HG02571 (cell line): Measurements from ENCODE around the gene PRRC2B.
"Not testable (repeated sequence)": the region's sequence is repeated elsewhere in the genome, so short reads cannot be mapped to it uniquely, and the experiment has no call there.

Experiments used
- ATAC-seq: cut with Tn5 transposase; IDR thresholded peaks from one replicate; pipeline ENCODE4 v1.9.1; 2021; ENCODE audit warnings: mild to moderate bottlenecking, moderate library complexity; ENCODE audit not compliant: unreplicated experiment

PRRC2B gene

GRCh38 chr9:131433302-131433854 is 39.5 kb downstream of the PRRC2B start:
- ATAC-seq: no peak

- ATAC-seq: no peak
These were observed 40.8 kb downstream of the PRRC2B start for GRCh38 chr9:131434673-131435072.

GRCh38 chr9:131436376-131436775 is 42.5 kb downstream of the PRRC2B start:
- no peak for ATAC-seq

GRCh38 chr9:131436865-131437271 is 43.0 kb downstream of the PRRC2B start:
- ATAC-seq: no peak

GRCh38 chr9:131438190-131438589 is 44.3 kb downstream of the PRRC2B start:
- ATAC-seq: no peak

- ATAC-seq: no peak
These were observed 45.3 kb downstream of the PRRC2B start for GRCh38 chr9:131439224-131439623.

- ATAC-seq: no peak
These were observed 47.6 kb downstream of the PRRC2B start for GRCh38 chr9:131441441-131441840.

GRCh38 chr9:131442351-131442750 is 48.5 kb downstream of the PRRC2B start:
- no peak for ATAC-seq

GRCh38 chr9:131443648-131444047 is 49.8 kb downstream of the PRRC2B start:
- no peak for ATAC-seq

- ATAC-seq: no peak
These were observed 52.4 kb downstream of the PRRC2B start for GRCh38 chr9:131446276-131446675.

- no peak for ATAC-seq
These were observed 53.3 kb downstream of the PRRC2B start for GRCh38 chr9:131447148-131447547.

GRCh38 chr9:131447600-131447999 is 53.7 kb downstream of the PRRC2B start:
- ATAC-seq: no peak

- ATAC-seq: no peak
These were observed 54.9 kb downstream of the PRRC2B start for GRCh38 chr9:131448818-131449217.

GRCh38 chr9:131449276-131449675 is 55.4 kb downstream of the PRRC2B start:
- no peak for ATAC-seq

- no peak for ATAC-seq
These were observed 60.1 kb downstream of the PRRC2B start for GRCh38 chr9:131454028-131454427.

GRCh38 chr9:131455655-131456054 is 61.8 kb downstream of the PRRC2B start:
- ATAC-seq: not testable (repeated sequence)

- ATAC-seq: no peak
These were observed 63.9 kb downstream of the PRRC2B start for GRCh38 chr9:131457746-131458145.

GRCh38 chr9:131459056-131459455 is 65.2 kb downstream of the PRRC2B start:
- ATAC-seq: no peak

GRCh38 chr9:131461166-131461565 is 67.3 kb downstream of the PRRC2B start:
- no peak for ATAC-seq

- ATAC-seq: no peak
These were observed 70.6 kb downstream of the PRRC2B start for GRCh38 chr9:131464354-131465000.

GRCh38 chr9:131465401-131465800 is 71.5 kb downstream of the PRRC2B start:
- no peak for ATAC-seq

- ATAC-seq: no peak
These were observed 73.5 kb downstream of the PRRC2B start for GRCh38 chr9:131467214-131467935.
